GM21447 (cell line): ENCODE measurements around the gene FAM151A.

Experiments
- ATAC-seq: cut with Tn5 transposase; IDR thresholded peaks from one replicate; pipeline ENCODE4 v1.9.1; 2021; ENCODE audit not compliant: unreplicated experiment

The FAM151A gene

GRCh38 chr1:54604572-54605370, 18.6 kb downstream of the FAM151A start:
- no peak for ATAC-seq

DNA sequence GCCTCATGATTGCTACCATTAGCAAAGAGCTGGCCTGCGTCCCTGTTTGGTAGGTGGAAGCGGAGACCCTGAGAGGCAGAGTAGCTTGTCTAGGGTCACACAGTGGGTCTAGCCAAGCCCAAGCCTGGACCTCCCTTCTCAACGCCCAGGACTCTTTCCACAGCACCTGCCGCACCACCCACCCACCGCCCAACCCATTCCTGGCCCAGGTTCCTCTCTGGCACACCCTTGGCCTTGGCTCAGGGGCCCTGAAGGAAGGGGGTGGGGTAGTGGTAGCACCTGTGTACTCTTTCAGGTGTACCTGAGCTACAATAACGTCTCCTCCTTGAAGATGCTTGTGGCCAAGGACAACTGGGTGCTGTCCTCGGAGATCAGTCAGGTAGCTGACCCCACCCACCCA, 19.3 kb downstream of the FAM151A start:
- ATAC-seq: no peak

- ATAC-seq: no peak
These were observed 20.1 kb downstream of the FAM151A start for GRCh38 chr1:54603241-54603640.

DNA sequence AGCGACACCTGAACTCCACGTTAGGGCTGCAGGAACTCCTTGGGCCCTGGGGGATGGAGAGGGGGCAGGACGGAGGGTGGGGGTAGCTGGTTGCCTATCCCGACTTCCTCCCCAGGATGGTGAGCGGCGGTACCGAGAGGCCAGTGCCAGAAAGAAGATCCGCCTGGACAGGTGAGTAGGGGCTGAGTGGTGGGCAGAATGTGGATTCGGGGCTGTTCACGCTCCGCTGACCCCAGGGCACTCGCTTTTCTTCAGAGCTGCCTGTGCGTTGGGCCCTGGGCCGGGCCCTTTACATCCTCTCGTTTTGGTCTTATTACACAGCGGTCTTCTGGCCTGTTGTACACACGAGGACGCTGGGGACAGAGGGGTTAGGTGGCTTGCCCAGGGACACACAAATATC, 20.8 kb downstream of the FAM151A start:
- ATAC-seq: no peak

DNA sequence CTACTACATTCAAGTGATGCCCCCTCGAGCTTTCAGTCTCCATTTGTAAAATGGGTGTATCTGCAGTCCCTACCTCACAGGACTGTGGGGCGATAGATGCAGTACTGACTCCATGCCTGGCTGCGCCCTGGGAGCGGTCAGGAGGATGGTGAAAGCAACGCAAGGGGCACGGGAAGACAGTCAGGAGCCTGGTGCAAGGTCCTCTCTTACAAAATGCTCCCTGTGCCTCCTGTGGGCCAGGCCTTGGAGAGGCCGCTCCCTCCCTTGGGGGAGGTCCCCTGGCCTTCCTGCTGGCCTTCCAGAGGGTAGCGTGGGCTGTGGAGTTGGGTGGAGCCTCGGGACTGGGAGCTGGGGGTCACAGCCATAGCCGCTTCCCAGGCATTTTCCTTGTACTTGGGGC, 21.6 kb downstream of the FAM151A start:
- ATAC-seq: no peak

DNA sequence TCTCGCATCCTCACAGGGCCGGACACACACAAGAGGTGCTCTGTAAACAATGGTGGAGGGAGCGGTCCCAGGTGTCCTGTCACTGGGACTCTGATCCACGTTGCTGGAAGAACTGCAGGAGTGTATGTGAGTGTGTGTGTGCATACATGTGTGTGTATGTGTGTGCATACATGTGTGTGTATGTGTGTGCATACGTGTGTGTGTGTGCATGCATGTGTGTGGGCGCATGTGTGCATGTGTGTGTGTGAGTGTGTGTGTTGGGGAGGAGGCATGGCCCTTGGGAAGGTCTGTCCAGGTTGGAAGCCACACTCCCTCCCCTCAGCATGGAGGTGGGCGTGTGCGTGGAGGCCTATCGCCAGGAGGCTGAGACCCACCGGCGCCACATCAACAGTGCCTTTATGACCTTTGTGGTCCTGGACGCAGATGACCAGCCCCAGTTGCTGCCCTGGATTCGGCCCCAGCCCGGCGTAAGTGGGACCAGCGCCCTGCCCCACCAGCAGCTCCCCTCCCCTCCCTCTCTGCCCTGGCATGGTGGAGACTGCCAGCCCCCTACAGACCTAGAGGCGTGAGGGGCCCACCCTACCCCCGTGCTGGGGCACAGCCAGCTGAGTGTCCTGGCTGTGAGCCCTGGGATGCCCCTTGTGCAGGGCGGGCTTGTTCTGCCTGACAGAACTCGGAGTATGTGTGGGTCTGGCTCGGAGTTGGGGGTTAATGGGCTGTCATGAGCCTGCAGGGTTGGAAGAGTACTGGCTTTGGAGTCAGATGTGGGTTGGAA, 22.2 kb downstream of the FAM151A start:
- no peak for ATAC-seq

DNA sequence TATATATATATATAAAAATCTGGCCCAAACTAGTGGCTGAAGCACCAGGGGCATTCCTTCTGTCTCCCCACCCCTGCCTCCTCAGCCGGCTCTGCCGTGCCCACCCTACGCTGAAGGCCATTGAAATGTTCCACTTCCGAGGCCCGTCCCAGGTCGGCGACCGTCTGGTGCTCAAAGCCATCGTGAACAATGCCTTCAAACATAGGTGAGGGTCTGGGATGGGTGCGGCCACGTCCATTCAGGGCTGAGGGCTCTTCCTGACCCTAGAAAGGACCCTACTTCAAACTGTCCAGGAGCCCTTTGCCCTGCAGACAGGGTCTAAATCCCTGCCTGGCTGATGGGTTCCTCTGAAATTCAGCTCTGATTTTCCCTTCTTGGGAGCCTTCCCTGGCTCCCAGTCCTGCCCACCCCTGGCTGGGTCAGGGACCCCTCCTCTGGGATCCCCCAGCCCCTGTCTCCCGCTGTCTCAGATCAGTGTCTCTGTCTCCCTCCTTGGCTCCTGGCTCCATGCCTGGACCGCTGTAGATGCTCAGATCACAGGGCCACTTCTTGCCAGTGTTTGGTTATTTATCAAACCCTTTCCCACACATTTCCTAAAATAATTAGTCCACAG, 24.0 kb downstream of the FAM151A start:
- ATAC-seq: no peak

GRCh38 chr1:54597455-54598030, 25.8 kb downstream of the FAM151A start:
- no peak for ATAC-seq

DNA sequence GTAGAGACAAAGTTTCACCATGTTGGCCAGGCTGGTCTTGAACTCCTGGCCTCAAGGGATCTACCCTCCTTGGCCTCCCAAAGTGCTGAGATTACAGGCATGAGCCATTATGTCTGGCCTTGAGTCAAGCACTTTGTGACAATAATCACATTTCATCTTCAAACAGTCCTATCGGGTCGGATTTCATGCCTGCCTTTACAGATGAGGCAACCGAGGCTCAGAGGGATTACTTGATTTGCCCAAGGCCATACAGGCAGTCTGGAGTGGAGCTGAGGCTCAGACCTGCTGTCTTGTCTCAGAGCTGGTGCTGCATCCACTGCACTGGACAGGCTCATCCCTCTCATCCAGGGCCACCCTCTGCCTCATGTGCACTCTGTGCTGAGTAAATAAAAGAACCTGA, 26.6 kb downstream of the FAM151A start:
- no peak for ATAC-seq

GRCh38 chr1:54595956-54596498, 27.3 kb downstream of the FAM151A start:
- ATAC-seq: no peak

DNA sequence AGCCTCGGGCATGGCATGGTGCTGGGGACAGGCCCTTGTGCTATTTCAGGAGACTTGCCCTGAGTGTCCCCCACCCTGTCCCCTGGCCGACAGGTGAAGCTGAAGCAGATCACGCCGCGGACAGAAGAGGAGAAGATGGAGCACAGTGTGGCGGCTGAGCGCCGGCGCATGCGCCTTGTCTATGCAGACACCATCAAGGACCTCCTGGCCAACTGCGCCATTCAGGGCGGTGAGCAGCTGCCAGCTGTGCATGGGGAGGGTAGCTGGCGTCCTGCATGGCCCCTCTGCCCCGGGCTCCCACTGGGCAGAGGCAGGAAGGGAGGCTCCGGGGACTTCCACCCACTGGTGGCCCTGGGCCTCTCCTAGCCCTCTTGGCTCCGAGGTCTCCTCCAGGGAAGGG, 28.9 kb downstream of the FAM151A start:
- no peak for ATAC-seq

DNA sequence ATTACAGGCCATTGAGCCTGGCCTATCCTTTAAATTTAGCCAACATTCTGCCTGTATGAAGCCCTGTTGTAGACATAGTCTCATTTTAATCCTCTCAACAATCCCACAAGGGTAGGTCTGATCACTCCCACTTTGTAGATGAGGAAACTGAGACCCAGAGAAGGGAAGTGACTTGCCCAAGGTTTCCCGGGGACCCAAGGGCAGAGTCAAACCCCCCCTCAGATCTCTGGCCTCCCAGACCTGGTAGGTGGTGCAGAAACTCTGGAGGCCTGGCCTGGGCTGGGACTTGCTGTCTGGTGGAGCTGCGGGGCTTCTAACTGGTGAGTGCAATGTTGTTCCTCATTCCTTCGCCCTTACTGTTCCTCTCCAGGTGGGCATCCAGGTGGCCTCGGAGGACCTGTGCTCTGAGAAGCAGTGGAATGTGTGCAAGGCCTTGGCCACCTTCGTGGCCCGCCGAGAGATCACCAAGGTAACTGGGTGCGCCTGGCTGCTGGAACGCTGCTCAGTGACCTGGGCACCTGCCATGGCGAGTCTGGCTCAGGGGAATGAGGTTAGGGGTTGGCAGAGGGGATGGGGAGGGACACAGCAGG, 29.7 kb downstream of the FAM151A start:
- no peak for ATAC-seq

- no peak for ATAC-seq
These were observed 32.1 kb downstream of the FAM151A start for GRCh38 chr1:54591127-54591756.

DNA sequence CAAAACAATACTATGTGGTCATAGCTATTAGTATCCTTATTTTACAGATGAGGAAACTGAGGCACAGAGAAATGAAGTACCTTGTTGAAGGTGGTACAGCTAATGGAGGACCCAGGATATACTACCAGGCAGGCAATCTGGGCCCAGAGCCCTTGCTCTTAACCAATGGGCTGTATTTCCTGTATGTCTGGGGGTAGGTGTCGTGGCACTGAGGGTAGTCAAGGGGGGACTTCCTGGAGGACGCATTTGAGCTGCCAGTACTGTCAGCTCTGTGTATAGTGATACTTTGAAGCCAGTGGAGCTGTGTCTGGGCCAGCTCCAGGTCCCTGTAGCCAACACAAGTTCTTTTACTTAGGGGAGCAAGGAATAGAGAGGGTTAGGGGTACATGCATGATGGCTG, 34.9 kb downstream of the FAM151A start:
- no peak for ATAC-seq

- no peak for ATAC-seq
These were observed 37.9 kb downstream of the FAM151A start for GRCh38 chr1:54585181-54586066.

GRCh38 chr1:54584575-54584974, 38.8 kb downstream of the FAM151A start:
- no peak for ATAC-seq

DNA sequence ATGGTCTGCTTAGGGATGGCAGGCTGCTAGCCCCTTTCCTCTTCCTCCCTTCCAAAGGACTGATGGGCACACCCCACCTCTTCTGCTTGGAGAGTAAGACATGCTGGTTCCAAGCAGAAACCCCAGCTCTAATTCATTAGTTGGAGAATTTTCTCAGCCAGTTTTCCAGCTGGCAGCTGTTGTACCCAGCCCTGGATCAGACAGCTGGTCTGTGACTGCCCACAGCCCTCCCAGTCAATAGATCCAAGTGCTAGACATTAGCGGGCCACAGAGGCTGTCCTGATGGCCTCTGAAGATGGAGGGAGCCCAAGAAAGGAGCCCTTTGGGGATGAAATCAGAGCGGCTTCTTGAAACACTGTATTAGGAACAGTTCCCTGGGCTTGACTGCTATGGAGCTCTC, 39.5 kb downstream of the FAM151A start:
- ATAC-seq: no peak

DNA sequence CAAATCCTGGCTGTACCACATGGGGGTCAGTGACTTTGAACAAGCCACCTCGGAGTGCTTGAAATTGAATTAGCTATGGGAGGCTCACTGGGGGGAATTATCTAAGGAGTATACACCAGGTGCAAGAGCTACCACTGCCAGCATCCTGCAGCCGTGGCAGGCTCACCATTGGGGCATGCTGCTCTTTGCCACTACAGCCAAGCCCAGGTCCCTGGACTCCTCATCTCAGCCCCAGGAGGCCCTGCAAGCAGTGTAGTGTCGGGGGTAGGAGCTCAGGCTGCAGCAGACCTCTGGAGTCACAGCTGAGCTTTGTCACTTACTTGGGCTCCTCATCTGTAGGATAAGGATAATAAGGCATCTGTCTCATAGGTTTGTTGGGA, 40.0 kb downstream of the FAM151A start:
- ATAC-seq: no peak

DNA sequence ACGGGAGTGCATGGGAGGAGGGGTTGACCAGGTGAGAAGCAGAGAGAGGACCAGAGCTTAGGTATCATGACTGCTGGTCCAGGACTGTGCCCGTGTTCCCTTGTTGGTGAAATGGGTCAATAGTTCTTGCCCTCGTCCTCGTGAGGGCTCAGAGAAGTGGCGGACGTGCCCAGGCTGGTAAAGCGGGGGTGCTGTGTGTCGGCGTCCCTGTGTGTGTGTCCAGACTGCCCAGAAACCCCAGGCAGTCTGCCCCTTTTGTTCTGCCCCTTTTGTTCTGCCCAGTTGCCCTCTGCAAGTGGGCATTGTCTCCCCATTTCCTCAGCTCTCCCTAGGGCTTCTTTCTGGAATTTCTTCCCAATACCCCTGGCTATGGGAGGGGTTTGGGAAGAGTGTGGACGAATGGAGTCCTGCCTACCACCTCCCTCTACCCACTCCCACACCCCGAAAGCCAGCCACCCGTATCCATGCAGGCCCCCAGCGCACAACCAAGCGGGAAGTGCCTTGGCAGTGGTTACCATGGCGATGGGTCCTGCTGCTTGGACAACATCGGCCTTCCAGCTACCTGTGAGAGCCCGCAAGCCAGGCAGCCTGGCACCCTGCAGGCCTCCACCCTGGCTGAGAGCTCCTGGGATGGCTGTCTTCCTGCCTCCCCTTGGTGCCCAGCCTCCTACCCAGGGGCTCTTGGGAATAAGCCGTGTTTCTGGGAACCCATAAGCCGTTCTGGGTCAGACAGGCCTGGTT, 40.6 kb downstream of the FAM151A start:
- no peak for ATAC-seq
